DMS 273 (cell line): ENCODE measurements around the gene STXBP4.

ENCODE experiments used
- DNase-seq: peaks from one replicate; lab custom pipeline; 2025; ENCODE audit not compliant: unreplicated experiment; lab: John Stamatoyannopoulos, UW

STXBP4 gene

DNA sequence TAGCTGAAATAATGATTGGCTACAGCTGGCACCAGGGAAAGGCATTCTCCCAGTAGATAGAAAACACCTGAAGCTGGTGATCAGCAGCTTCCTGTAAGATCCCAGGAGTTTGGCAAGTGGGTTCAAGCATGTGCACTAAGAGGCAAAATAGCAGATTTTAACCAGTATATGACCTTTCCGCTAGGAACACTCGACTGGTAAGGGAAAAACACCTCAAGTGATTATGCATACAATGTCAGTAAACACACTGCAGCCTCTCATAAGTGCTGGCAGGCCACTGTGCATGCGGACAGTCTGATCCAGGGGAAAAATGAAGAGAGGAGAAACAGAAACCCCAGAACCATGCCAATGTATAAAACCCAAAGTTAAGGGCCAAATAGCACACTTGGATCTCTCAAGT is 247.1 kb downstream of the STXBP4 start:
- no peak for DNase-seq

- DNase-seq: no peak
Measured at GRCh38 chr17:55216888-55217287, 248.3 kb downstream of the STXBP4 start.

DNA sequence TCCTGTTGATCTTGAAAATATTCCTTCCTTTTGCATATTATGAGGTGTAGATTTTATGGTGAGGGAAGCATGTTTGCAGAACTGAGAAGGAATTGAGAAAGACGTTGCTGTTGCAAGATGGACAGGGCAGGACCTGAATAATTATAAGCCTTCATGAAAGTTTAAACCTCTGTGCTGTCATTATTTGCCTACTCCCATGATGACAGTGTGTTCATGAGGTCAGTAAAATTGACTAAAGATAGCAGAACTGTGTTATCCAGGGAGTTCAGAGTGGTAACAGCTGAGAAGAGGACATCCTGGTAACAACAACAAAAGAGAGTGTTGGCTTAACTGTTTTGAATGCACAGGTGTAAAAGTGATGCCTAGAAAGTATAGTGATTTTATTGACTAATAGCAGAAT is 250.9 kb downstream of the STXBP4 start:
- DNase-seq: no peak

GRCh38 chr17:55219934-55220333 is 251.4 kb downstream of the STXBP4 start:
- peak; percentile 37 for DNase-seq
